Measurements from ENCODE around the gene SMYD1. TPM values are rescaled to one million over a fixed set of nuclear protein-coding genes. Genes with fewer than 3 reads are reported as not detected.

Gene SMYD1
- total RNA-seq, 2 experiments from 2014 or later, result not detected

GRCh38 chr2:88126772-88127637, 59.4 kb downstream of the SMYD1 start:
- CTCF ChIA-PET, result interaction anchor here (0.7 kb wide), 1 partner anchor 33 kb away, joined by 3 read pairs; no protein-coding TSS in a partner anchor
- Mint-ChIP-seq H3K27me3 (ENCODE audit: low read depth) (no peaks in the 10 kb centered on the region), H3K9me3 (no peaks in the 10 kb centered on the region), H3K27ac (no peak overlapping the region), H3K4me3 (no peak overlapping the region), H3K36me3 (ENCODE audit: low read depth) (no peaks in the 10 kb centered on the region), H3K4me1 (ENCODE audit: low read depth) (no peaks in the 10 kb centered on the region)
- intact Hi-C loops (cut with micrococcal nuclease), result loop anchor here (5.0 kb wide), 1 partner anchor 95 kb away; no protein-coding TSS in a partner anchor
- DNase-seq, result no peak

GRCh38 chr2:88127638-88127887, 59.9 kb downstream of the SMYD1 start:
- H3K36me3 Mint-ChIP-seq (ENCODE audit: low read depth), result no peaks in the 10 kb centered on the region
- H3K27ac Mint-ChIP-seq, result no peak overlapping the region
- H3K4me3 Mint-ChIP-seq, result no peak overlapping the region
- CTCF ChIA-PET, result no interaction called here
- no peaks in the 10 kb centered on the region for H3K27me3 Mint-ChIP-seq (ENCODE audit: low read depth)
- H3K4me1 Mint-ChIP-seq (ENCODE audit: low read depth), result no peaks in the 10 kb centered on the region
- H3K9me3 Mint-ChIP-seq, result no peaks in the 10 kb centered on the region
- DNase-seq, result no peak
- intact Hi-C loops (cut with micrococcal nuclease), result loop anchor here (5.0 kb wide), 1 partner anchor 95 kb away; no protein-coding TSS in a partner anchor

- H3K36me3 Mint-ChIP-seq (ENCODE audit: low read depth), result no peaks in the 10 kb centered on the region
- no peak for DNase-seq
- H3K4me1 Mint-ChIP-seq (ENCODE audit: low read depth), result no peaks in the 10 kb centered on the region
- no peak within 1 kb of the TSS for H3K27ac Mint-ChIP-seq
- H3K4me3 Mint-ChIP-seq, result no peak within 1 kb of the TSS
- no peaks in the 10 kb centered on the region for H3K27me3 Mint-ChIP-seq (ENCODE audit: low read depth)
- intact Hi-C loops (cut with micrococcal nuclease), result loop anchor here (5.0 kb wide), 1 partner anchor 94 kb away; no protein-coding TSS in a partner anchor
- no peaks in the 10 kb centered on the region for H3K9me3 Mint-ChIP-seq
- CTCF ChIA-PET, result no interaction called here
These were observed 60.4 kb downstream of the SMYD1 start, which contains the start of gene FABP1 for GRCh38 chr2:88127888-88128653. TSS of gene FABP1 (minus strand) at chr2:88128062. CDS start at chr2:88128017, 45 bp downstream.

GRCh38 chr2:88128654-88129312, 61.2 kb downstream of the SMYD1 start:
- Mint-ChIP-seq H3K4me1 (ENCODE audit: low read depth) (no peaks in the 10 kb centered on the region), H3K36me3 (ENCODE audit: low read depth) (no peaks in the 10 kb centered on the region), H3K27me3 (ENCODE audit: low read depth) (no peaks in the 10 kb centered on the region), H3K4me3 (no peak overlapping the region), H3K27ac (no peak overlapping the region), H3K9me3 (no peaks in the 10 kb centered on the region)
- no peak for DNase-seq
- intact Hi-C loops (cut with micrococcal nuclease), result loop anchor here (5.0 kb wide), 1 partner anchor 94 kb away; no protein-coding TSS in a partner anchor
- CTCF ChIA-PET, result no interaction called here

- Mint-ChIP-seq H3K4me3 (no peak overlapping the region), H3K9me3 (no peaks in the 10 kb centered on the region), H3K27me3 (ENCODE audit: low read depth) (no peaks in the 10 kb centered on the region), H3K27ac (no peak overlapping the region), H3K36me3 (ENCODE audit: low read depth) (no peaks in the 10 kb centered on the region), H3K4me1 (ENCODE audit: low read depth) (no peaks in the 10 kb centered on the region)
- CTCF ChIA-PET, result interaction anchor here (0.7 kb wide), 1 partner anchor 14 kb away, joined by 3 read pairs; no protein-coding TSS in a partner anchor
- intact Hi-C loops (cut with micrococcal nuclease), result loop anchor here (5.0 kb wide), 1 partner anchor 93 kb away; no protein-coding TSS in a partner anchor
- no peak for DNase-seq
These were observed 61.8 kb downstream of the SMYD1 start for GRCh38 chr2:88129313-88129959.

- H3K9me3 Mint-ChIP-seq, result no peaks in the 10 kb centered on the region
- H3K27me3 Mint-ChIP-seq (ENCODE audit: low read depth), result peaks cover 4% of the 10 kb centered on the region
- no peak for DNase-seq
- CTCF ChIA-PET, result interaction anchor here (0.9 to 1.2 kb wide), 3 partner anchors 10 to 176 kb away, joined by 3 read pairs; no protein-coding TSS in a partner anchor
- no peak overlapping the region for H3K4me3 Mint-ChIP-seq
- intact Hi-C loops (cut with micrococcal nuclease), result no loop called here
- no peaks in the 10 kb centered on the region for H3K4me1 Mint-ChIP-seq (ENCODE audit: low read depth)
- H3K27ac Mint-ChIP-seq, result no peak overlapping the region
- H3K36me3 Mint-ChIP-seq (ENCODE audit: low read depth), result no peaks in the 10 kb centered on the region
These were observed 63.8 kb downstream of the SMYD1 start for GRCh38 chr2:88131201-88131998.

GRCh38 chr2:88131999-88132368, 64.4 kb downstream of the SMYD1 start:
- CTCF ChIA-PET, result interaction anchor here (0.9 kb wide), 1 partner anchor 175 kb away, joined by 3 read pairs; no protein-coding TSS in a partner anchor
- no peaks in the 10 kb centered on the region for H3K4me1 Mint-ChIP-seq (ENCODE audit: low read depth)
- H3K27me3 Mint-ChIP-seq (ENCODE audit: low read depth), result peaks cover 4% of the 10 kb centered on the region
- no peaks in the 10 kb centered on the region for H3K9me3 Mint-ChIP-seq
- intact Hi-C loops (cut with micrococcal nuclease), result no loop called here
- H3K4me3 Mint-ChIP-seq, result no peak overlapping the region
- H3K27ac Mint-ChIP-seq, result no peak overlapping the region
- DNase-seq, result no peak
- no peaks in the 10 kb centered on the region for H3K36me3 Mint-ChIP-seq (ENCODE audit: low read depth)

- no peak for DNase-seq
- no peak overlapping the region for H3K4me3 Mint-ChIP-seq
These were observed 66.2 kb downstream of the SMYD1 start for GRCh38 chr2:88133875-88134274.

GRCh38 chr2:88136817-88137216, 69.2 kb downstream of the SMYD1 start:
- Mint-ChIP-seq H3K4me1 (ENCODE audit: low read depth) (no peaks in the 10 kb centered on the region), H3K27me3 (ENCODE audit: low read depth) (peaks cover 7% of the 10 kb centered on the region), H3K4me3 (no peak overlapping the region), H3K36me3 (ENCODE audit: low read depth) (no peaks in the 10 kb centered on the region), H3K9me3 (peaks cover under 1% of the 10 kb centered on the region), H3K27ac (no peak overlapping the region)
- intact Hi-C loops (cut with micrococcal nuclease), result no loop called here
- DNase-seq, result no peak
- CTCF ChIA-PET, result interaction anchor here (1.2 kb wide), 1 partner anchor 76 kb away, joined by 5 read pairs; no protein-coding TSS in a partner anchor

More at GRCh38 chr2:88133875-88134274, 66.2 kb downstream of the SMYD1 start:
- H3K9me3 Mint-ChIP-seq, result no peaks in the 10 kb centered on the region
- no peaks in the 10 kb centered on the region for H3K36me3 Mint-ChIP-seq (ENCODE audit: low read depth)
- H3K27ac Mint-ChIP-seq, result no peak overlapping the region
- no peaks in the 10 kb centered on the region for H3K4me1 Mint-ChIP-seq (ENCODE audit: low read depth)
- peaks cover 6% of the 10 kb centered on the region for H3K27me3 Mint-ChIP-seq (ENCODE audit: low read depth)
- CTCF ChIA-PET, result interaction anchor here (2.5 kb wide), 1 partner anchor 74 kb away, joined by 11 read pairs; no protein-coding TSS in a partner anchor
- intact Hi-C loops (cut with micrococcal nuclease), result no loop called here

GRCh38 chr2:88137833-88138232, 70.2 kb downstream of the SMYD1 start:
- H3K27ac Mint-ChIP-seq, result no peak overlapping the region
- no peaks in the 10 kb centered on the region for H3K36me3 Mint-ChIP-seq (ENCODE audit: low read depth)
- peaks cover 7% of the 10 kb centered on the region for H3K27me3 Mint-ChIP-seq (ENCODE audit: low read depth)
- CTCF ChIA-PET, result no interaction called here
- no peak for DNase-seq
- peaks cover 3% of the 10 kb centered on the region for H3K9me3 Mint-ChIP-seq
- intact Hi-C loops (cut with micrococcal nuclease), result no loop called here
- H3K4me3 Mint-ChIP-seq, result no peak overlapping the region
- no peaks in the 10 kb centered on the region for H3K4me1 Mint-ChIP-seq (ENCODE audit: low read depth)

GRCh38 chr2:88139203-88139702, 71.6 kb downstream of the SMYD1 start:
- no peak for DNase-seq
- no peak overlapping the region for H3K4me3 Mint-ChIP-seq
- H3K4me1 Mint-ChIP-seq (ENCODE audit: low read depth), result no peaks in the 10 kb centered on the region
- CTCF ChIA-PET, result no interaction called here
- peaks cover 12% of the 10 kb centered on the region for H3K27me3 Mint-ChIP-seq (ENCODE audit: low read depth)
- intact Hi-C loops (cut with micrococcal nuclease), result no loop called here
- H3K27ac Mint-ChIP-seq, result no peak overlapping the region
- H3K36me3 Mint-ChIP-seq (ENCODE audit: low read depth), result no peaks in the 10 kb centered on the region
- peaks cover 6% of the 10 kb centered on the region for H3K9me3 Mint-ChIP-seq
